H1 (cell line): ENCODE measurements around the gene ALOX15B. TPM values are rescaled to one million over a fixed set of nuclear protein-coding genes. Genes with fewer than 3 reads are reported as not detected.

Source experiments
- BACH1 ChIP-seq: IDR thresholded peaks from 2 replicates; pipeline ENCODE4 v1.6.1; 2012; ENCODE audit warnings: low read length, improper control_type of control experiment
- BRCA1 ChIP-seq: IDR thresholded peaks from 2 replicates; pipeline ENCODE4 v1.6.1; 2012; ENCODE audit warnings: low read depth, low read length, improper control_type of control experiment
- CBX8 ChIP-seq: fragments of 300-800, 300-1000 bp; sonication (generic); IDR thresholded peaks from 2 replicates; pipeline ENCODE4 v1.7.1; 2016; ENCODE audit warnings: low read depth, low read length, borderline replicate concordance
- EP300 ChIP-seq, 2 experiments: IDR thresholded peaks; 1 replicate in 1 of 2; 2 replicates in 1 of 2; pipeline ENCODE4 v1.6.1; 2011 to 2012; ENCODE audit warnings: low read depth in 2 of 2, low read length in 2 of 2, mild to moderate bottlenecking in 2 of 2, borderline replicate concordance in 1 of 2, inconsistent platforms in 1 of 2, moderate library complexity in 1 of 2
- HDAC2 ChIP-seq, 2 experiments: fragments of 300-600 bp in 1 of 2; sonication (generic) in 1 of 2; IDR thresholded peaks; 2 replicates each; pipeline ENCODE4 v1.6.1; 2011 to 2012; ENCODE audit warnings: low read depth in 2 of 2, low read length in 2 of 2, mild to moderate bottlenecking in 2 of 2, moderate library complexity in 2 of 2, borderline replicate concordance in 1 of 2, inconsistent platforms in 1 of 2
- KDM4A ChIP-seq: IDR thresholded peaks from one replicate; pipeline ENCODE4 v1.7.1; 2012; ENCODE audit warnings: low read depth, mild to moderate bottlenecking, moderate library complexity, low read length, inconsistent platforms; ENCODE audit not compliant: severe bottlenecking
- RXRA ChIP-seq: IDR thresholded peaks from 2 replicates; pipeline ENCODE4 v1.6.1; 2011; ENCODE audit warnings: low read depth, mild to moderate bottlenecking, low read length, moderate library complexity; ENCODE audit not compliant: insufficient read depth
- TAF1 ChIP-seq: IDR thresholded peaks from 2 replicates; pipeline ENCODE4 v1.6.1; 2011; ENCODE audit warnings: mild to moderate bottlenecking, low read depth, low read length
- TEAD4 ChIP-seq: IDR thresholded peaks from 2 replicates; pipeline ENCODE4 v1.6.1; 2012; ENCODE audit warnings: low read depth, low read length, inconsistent platforms, mixed read lengths
- YY1 ChIP-seq: IDR thresholded peaks from 2 replicates; pipeline ENCODE4 v1.6.1; 2011; ENCODE audit warnings: low read depth, mild to moderate bottlenecking, low read length
- ZNF274 ChIP-seq: IDR thresholded peaks from 2 replicates; pipeline ENCODE4 v1.7.0; 2012; ENCODE audit warnings: low read length, borderline replicate concordance; ENCODE audit errors: extremely low read depth
- polyA plus RNA-seq, 7 experiments: library from polyadenylated mRNA; depleted of rRNA in 3 of 7; stranded (reverse) in 5 of 7; unstranded in 2 of 7; fragments of >200 nt in 5 of 7; fragments of 200-250 nt in 2 of 7; gene quantifications; 1 replicate in 5 of 7; 2 replicates in 1 of 7; 4 replicates in 1 of 7; pipeline versions ENCODE4 v1.2.1 to v1.2.3, GENCODE V29; 2011 to 2013; ENCODE audit warnings: missing spikeins in 2 of 7, mixed read lengths in 2 of 7
- total RNA-seq: library from RNA; stranded (reverse); fragmentation: NEBNext Ultra II Directional; extraction: Animal tissue kit (Norgen Biotek cat#: 25700); gene quantifications from 2 replicates; pipeline ENCODE4 v1.2.1, GENCODE V29; 2021

The ALOX15B gene
- total and polyA plus RNA-seq, 2 of the 8 experiments (the other 6 are each of a cell fraction or from before 2014, with no cell fraction given), result 0.63 to 0.91 TPM

- TF ChIP-seq EP300 (IDR thresholded peaks at IDR 0.05; ENCODE audit: borderline replicate concordance in 1 of 2, low read depth in 2 of 2, low read length in 2 of 2) (no peak), ZNF274 (no peak), RXRA (no peak), BACH1 (no peak), YY1 (no peak), TEAD4 (no peak), BRCA1 (no peak), TAF1 (0 out of 2 replicates have a peak, but pooled peaks have one; percentile 11), HDAC2 (IDR thresholded peaks at IDR 0.05; ENCODE audit: borderline replicate concordance in 1 of 2, low read depth in 2 of 2, low read length in 2 of 2) (no peak), CBX8 (no peak), KDM4A (peak; percentile 97)
These were observed 22.8 kb upstream of the ALOX15B start (continued) for GRCh38 chr17:8015957-8016631.
